Stimulated activated CD4-positive, alpha-beta T cell treated with anti-CD3 and anti-CD28 coated beads, Interleukin-2, amount 100 ng/mL, for 48 hours (primary cell): ENCODE measurements around the gene NUDT7.

Experiments used
- DNase-seq, 2 donors: peaks; one replicate each; pipeline ENCODE4 v3.0.0-alpha.2; 2020

Gene NUDT7

DNA sequence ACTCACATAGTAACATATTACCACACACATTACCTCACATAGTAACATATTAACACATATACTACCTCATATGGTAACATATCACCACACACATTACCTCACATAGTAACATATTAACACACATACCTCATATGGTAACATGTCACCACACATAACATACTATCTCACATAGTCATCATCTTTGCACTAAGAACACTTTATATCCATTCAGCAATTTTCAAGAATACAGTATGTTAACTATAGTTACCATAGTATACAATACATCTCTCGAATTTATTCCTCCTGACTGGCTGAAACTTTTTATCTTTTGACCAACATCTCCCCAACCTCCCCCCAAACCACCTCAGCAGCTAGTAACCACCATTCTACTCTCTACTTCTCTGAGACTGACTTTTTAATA lies 7.6 kb downstream of the NUDT7 start:
- no peak for DNase-seq

DNA sequence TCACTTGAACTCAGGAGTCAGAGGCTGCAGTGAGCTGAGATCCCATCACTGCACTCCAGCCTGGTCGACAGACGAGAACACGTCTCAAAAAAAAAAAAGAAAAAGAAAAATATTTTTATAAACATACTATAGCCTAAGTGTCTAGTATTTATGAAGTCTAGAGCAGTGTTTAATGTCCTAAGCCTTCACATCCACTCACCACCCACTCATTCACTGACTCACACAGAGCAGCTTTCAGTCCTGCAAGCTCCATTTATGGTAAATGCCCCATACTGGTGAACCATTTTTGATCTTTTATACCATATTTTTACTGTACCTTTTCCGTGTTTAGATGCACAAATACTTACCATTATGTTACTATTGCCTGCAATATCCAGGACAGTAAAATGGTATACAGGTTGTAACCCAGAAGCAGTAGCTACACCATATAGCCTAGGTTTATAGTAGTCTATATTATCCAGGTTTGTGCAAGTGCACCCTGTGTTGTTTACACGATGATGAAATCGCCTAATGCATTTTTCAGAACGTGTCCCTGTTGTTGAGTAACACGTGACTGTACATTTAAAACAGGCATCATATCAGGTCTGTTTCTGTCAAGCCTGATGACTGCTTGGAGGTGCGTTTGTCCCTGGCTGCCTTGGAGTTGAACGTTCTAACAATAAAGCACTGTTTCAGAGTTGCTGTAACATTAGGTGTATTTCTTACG lies 10.1 kb downstream of the NUDT7 start:
- DNase-seq = no peak

- DNase-seq = no peak
Measured at GRCh38 chr16:77736879-77737278, 14.6 kb downstream of the NUDT7 start.

- no peak for DNase-seq
Measured at GRCh38 chr16:77738706-77739558, 16.6 kb downstream of the NUDT7 start.

- DNase-seq = no peak
Measured at GRCh38 chr16:77739559-77739892, 17.2 kb downstream of the NUDT7 start.

GRCh38 chr16:77744141-77744540 lies 21.8 kb downstream of the NUDT7 start:
- DNase-seq = no peak

DNA sequence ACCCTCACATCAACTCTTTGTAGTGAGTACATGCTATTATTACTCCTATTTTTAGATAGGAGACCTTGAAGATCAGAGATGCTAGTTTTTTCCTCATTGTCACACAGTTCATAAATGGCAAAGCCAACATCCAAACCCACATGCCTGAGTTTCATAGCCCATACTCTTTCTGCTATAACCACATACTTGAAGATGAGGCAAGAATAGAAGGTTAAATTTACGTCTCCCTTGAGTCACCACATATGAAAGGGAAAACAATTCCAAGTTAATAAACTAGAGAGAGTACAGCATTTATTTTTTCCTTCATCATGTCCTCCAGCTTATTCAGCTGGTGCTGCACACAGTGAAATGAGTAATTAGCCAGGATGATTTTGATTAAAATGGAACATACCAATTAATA lies 23.7 kb downstream of the NUDT7 start:
- no peak for DNase-seq

DNA sequence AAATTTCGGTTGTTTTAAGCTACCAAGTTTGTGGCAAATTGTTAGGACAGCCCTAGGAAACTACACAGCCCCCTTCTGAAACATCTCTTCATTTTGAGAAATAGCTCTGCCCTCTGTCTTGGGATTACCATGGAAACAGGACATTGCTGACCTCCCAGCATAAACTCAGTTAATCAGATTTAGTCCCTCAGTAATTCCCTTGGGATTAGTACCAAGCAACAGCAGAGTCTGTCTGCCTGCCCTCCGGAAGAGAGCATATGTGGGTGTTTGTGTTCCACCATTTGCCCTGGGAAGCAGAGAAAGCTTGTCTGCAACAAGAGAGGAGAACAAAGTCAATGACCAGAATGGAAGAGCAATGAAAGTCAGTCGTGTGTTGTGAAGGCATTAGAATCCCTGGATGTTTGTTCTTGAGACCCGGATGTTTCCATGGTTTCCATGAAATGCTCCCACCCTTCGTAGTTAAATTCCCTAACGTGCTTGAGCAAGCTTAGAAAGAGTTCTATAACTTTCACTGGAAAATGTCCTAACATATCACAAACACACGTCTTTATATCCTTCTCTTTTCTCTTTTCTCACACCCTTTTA lies 26.2 kb downstream of the NUDT7 start:
- DNase-seq = no peak

- DNase-seq = no peak
Measured at GRCh38 chr16:77749415-77749814, 27.1 kb downstream of the NUDT7 start.

- no peak for DNase-seq
Measured at GRCh38 chr16:77758046-77758445, 35.7 kb downstream of the NUDT7 start.

GRCh38 chr16:77758508-77758907 lies 36.2 kb downstream of the NUDT7 start:
- DNase-seq = no peak

- DNase-seq = no peak
Measured at GRCh38 chr16:77759201-77759600, 36.9 kb downstream of the NUDT7 start.

DNA sequence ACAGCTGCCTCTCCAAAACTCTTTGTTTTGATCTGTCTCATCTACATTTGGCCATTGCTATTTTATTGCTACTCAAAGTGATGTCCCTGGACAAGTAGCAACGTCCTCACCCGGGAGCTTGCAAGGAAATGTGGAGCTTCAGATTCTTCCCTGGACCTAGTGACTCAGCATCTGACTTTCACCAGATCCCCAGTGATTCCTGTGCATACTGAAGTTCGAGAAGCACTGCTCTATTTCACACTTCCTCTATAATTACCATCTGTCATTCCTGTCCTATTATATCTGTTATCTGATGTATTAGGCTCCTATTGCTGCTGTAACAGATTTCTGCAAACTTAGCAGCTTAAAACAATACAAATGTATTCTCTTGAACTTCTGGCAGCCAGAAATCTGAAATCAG lies 37.5 kb downstream of the NUDT7 start:
- no peak for DNase-seq

- DNase-seq = no peak
Measured at GRCh38 chr16:77760800-77761199, 38.5 kb downstream of the NUDT7 start.

- DNase-seq = no peak
Measured at GRCh38 chr16:77761204-77761603, 38.9 kb downstream of the NUDT7 start.

- DNase-seq = no peak
Measured at GRCh38 chr16:77762262-77762661, 39.9 kb downstream of the NUDT7 start.

DNA sequence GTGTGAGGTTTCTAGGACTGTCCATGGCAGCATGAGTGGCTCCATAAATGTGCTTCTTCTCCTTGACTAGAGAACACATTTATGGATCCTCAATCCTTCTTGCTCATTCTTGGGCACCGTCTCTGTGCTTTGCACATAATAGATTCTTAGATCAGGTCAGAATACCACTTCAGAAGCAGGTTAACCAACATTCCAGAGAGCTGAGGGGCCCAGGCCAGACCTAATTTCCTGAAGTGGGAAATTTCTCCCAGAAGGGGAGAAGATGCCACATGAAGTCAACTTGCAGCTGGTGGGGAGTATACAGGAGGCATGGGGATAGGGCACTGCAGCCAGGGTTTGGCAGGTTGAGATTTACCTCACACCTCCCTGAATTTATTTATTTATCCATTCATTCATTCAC lies 41.7 kb downstream of the NUDT7 start:
- no peak for DNase-seq

DNA sequence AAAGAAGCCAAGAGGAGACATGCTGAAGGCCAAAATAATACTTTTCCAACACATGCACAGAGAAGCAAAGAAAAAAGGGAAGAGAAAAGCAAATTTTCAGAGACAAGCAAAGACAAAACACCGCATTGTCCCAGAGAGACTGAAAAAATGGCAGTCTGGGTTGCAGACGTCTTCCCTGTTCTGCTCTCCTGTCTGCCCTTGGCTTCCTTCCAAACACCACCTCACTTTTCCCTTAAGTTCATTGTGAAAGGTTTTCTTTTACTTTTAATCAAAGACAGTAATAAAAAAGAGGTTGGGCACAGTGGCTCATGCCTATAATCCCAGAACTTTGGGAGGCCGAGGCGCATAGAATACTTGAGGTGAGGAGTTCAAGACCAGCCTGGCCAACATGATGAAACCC lies 44.9 kb downstream of the NUDT7 start:
- DNase-seq = no peak

DNA sequence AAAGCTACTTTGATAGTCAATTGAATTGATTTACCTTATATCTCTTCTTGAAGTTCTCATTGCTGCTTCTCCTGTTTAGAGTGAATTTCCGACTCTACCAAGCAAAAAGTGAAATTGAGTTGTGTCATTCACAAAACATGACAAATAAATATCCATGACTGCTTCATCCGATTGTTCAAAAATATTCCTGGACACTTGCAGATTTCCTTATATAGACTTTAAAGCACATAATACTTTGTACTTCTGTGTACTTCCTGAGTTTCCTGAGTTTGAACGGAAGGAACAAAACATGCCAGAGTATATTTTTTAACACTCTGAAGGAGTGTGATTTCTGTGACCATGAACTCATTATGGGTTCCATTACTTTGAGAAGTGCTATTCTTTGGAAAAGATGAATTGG lies 45.5 kb downstream of the NUDT7 start:
- DNase-seq = no peak

- DNase-seq = no peak
Measured at GRCh38 chr16:77775911-77776909, 53.9 kb downstream of the NUDT7 start.

DNA sequence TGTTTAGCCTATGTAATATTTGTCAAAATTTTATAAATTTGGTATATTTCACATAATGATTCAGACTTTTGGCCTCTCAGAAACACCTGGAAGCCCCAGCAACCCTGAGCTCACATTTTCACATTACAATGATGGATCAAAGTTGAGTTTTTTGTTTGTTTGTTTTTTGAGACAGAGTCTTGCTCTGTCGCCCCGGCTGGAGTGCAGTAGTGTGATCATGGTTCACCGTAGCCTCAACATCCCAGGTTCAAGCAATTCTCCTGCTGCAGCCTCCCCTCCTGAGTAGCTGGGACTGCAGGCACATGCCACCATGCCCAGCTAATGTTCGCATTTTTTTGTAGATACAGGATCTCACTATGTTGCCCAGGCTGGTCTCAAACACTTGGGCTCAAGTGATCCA lies 55.4 kb downstream of the NUDT7 start:
- DNase-seq = no peak

DNA sequence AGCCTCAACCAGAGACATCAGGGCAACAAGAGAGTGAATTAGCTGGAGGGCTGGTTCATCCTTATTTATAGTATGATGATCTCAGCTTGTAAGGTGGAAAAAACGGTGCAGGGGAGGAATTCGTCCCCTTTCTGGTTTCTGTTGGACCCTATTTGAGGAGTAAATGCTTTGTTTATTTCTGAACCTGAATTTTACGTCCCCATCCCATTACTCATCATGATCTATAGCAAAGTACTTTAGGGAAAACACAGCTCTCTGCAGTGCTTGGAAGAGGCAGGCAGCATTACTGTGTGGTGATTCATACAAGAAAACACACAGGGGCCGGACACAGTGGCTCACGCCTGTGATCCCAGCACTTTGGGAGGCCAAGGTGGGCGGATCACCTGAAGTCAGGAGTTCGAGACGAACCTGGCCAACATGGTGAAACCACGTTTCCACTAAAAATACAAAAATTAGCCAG lies 58.1 kb downstream of the NUDT7 start:
- no peak for DNase-seq

GRCh38 chr16:77781091-77781490 lies 58.8 kb downstream of the NUDT7 start:
- no peak for DNase-seq
